HepG2 (cell line): ENCODE measurements around the gene SLC25A1. TPM values are rescaled to one million over a fixed set of nuclear protein-coding genes. Genes with fewer than 3 reads are reported as not detected.

Experiments
- ATAD3A ChIP-seq: sonication (generic); formaldehyde crosslinking; IDR thresholded peaks from 2 replicates; pipeline ENCODE4 v1.4.0; 2020; ENCODE audit warnings: missing genetic modification reagents
- ESRRA ChIP-seq: sonication (generic); formaldehyde crosslinking; IDR thresholded peaks from 2 replicates; pipeline ENCODE4 v1.5.1; 2020; ENCODE audit warnings: mild to moderate bottlenecking, low read depth, missing genetic modification reagents
- HOXA7 ChIP-seq: sonication (generic); formaldehyde crosslinking; IDR thresholded peaks from 2 replicates; pipeline ENCODE4 v1.8.1; 2022; ENCODE audit warnings: mild to moderate bottlenecking, missing genetic modification reagents, moderate library complexity
- NFE2 ChIP-seq: sonication (generic); formaldehyde crosslinking; IDR thresholded peaks from 2 replicates; pipeline ENCODE4 v1.4.0; 2020; ENCODE audit warnings: missing genetic modification reagents
- PCBP1 ChIP-seq: fragments of 200-400 bp; formaldehyde crosslinking; IDR thresholded peaks from 2 replicates; pipeline ENCODE4 v1.6.1; 2017; ENCODE audit warnings: mild to moderate bottlenecking, low read depth, low read length, borderline replicate concordance
- SIX1 ChIP-seq: sonication (generic); formaldehyde crosslinking; IDR thresholded peaks from 2 replicates; pipeline ENCODE4 v1.4.0; 2020; ENCODE audit warnings: missing genetic modification reagents, borderline replicate concordance
- SIX4 ChIP-seq: sonication (generic); formaldehyde crosslinking; IDR thresholded peaks from 2 replicates; pipeline ENCODE4 v1.4.0; 2020; ENCODE audit warnings: missing genetic modification reagents
- SOX13 ChIP-seq, 3 experiments: fragments of 450-650 bp in 1 of 3; sonication (generic) in 1 of 3; formaldehyde crosslinking in 1 of 3; IDR thresholded peaks in 2 of 3; conservative IDR thresholded peaks in 1 of 3; 2 replicates each; pipeline versions ENCODE4 v1.5.0 to v1.6.1; 2016 to 2020; ENCODE audit warnings: antibody characterized with exemption in 1 of 3, mild to moderate bottlenecking in 1 of 3, missing compliant biosample characterization in 1 of 3, missing genetic modification reagents in 1 of 3, moderate library complexity in 1 of 3
- SSRP1 ChIP-seq: IDR thresholded peaks from 2 replicates; pipeline ENCODE4 v1.6.1; 2016; ENCODE audit warnings: control low read depth
- ZBTB7A ChIP-seq: sonication (generic); formaldehyde crosslinking; IDR thresholded peaks from 2 replicates; pipeline ENCODE4 v1.8.0; 2022; ENCODE audit warnings: mild to moderate bottlenecking, missing genetic modification reagents
- ZBTB8A ChIP-seq: sonication (generic); formaldehyde crosslinking; IDR thresholded peaks from 2 replicates; pipeline ENCODE4 v1.4.0; 2020; ENCODE audit warnings: mild to moderate bottlenecking, low read depth, missing genetic modification reagents, borderline replicate concordance
- ZFP41 ChIP-seq: sonication (generic); formaldehyde crosslinking; IDR thresholded peaks from 2 replicates; pipeline ENCODE4 v1.4.0; 2020; ENCODE audit warnings: mild to moderate bottlenecking, missing genetic modification reagents, borderline replicate concordance
- ZNF225 ChIP-seq: sonication (generic); formaldehyde crosslinking; IDR thresholded peaks from 2 replicates; pipeline ENCODE4 v1.4.0; 2020; ENCODE audit warnings: mild to moderate bottlenecking, missing genetic modification reagents
- ZNF660 ChIP-seq: sonication (generic); formaldehyde crosslinking; IDR thresholded peaks from 2 replicates; pipeline ENCODE4 v1.5.1; 2020; ENCODE audit warnings: mild to moderate bottlenecking, low read depth, missing genetic modification reagents, borderline replicate concordance
- ZNF781 ChIP-seq: sonication (generic); formaldehyde crosslinking; IDR thresholded peaks from 2 replicates; pipeline ENCODE4 v1.5.1; 2020; ENCODE audit warnings: borderline replicate concordance, mild to moderate bottlenecking, missing genetic modification reagents; ENCODE audit errors: not compliant biosample characterization
- polyA plus RNA-seq, 8 experiments: library from polyadenylated mRNA; depleted of rRNA in 3 of 8; stranded (reverse) in 7 of 8; unstranded in 1 of 8; fragments of >200 nt; fragmentation: Illumina TruSeq in 4 of 8; extraction: Trizol in 4 of 8; gene quantifications; 2 replicates each; pipeline versions ENCODE4 v1.2.1 to v1.2.3, GENCODE V29; 2011 to 2016; ENCODE audit warnings: low read depth in 4 of 8, missing spikeins in 1 of 8, mixed read lengths in 1 of 8; ENCODE audit not compliant: insufficient read depth in 1 of 8
- total RNA-seq, 5 experiments: library from RNA; depleted of rRNA; stranded (reverse); fragments of >200 nt; fragmentation: Illumina TruSeq; extraction: Trizol; gene quantifications; 2 replicates each; pipeline ENCODE4 v1.2.3, GENCODE V29; 2016; ENCODE audit warnings: low read depth in 1 of 5
- TF ChIP-seq, protein P1 (sequence below), 2 experiments: sonication (generic) in 1 of 2; formaldehyde crosslinking in 1 of 2; IDR thresholded peaks; 2 replicates each; pipeline versions ENCODE4 v1.4.0 to v1.6.1; 2016 to 2020; ENCODE audit warnings: borderline replicate concordance in 1 of 2, low read depth in 1 of 2, mild to moderate bottlenecking in 1 of 2, missing genetic modification reagents in 1 of 2
- TF ChIP-seq, protein P2 (sequence below): sonication (generic); formaldehyde crosslinking; IDR thresholded peaks from 2 replicates; pipeline ENCODE4 v1.4.0; 2020; ENCODE audit warnings: missing genetic modification reagents, mild to moderate bottlenecking, borderline replicate concordance
- TF ChIP-seq, protein P3 (sequence below): sonication (generic); formaldehyde crosslinking; IDR thresholded peaks from 2 replicates; pipeline ENCODE4 v1.4.0; 2020; ENCODE audit warnings: missing genetic modification reagents, borderline replicate concordance
- TF ChIP-seq, protein P4 (sequence below): sonication (generic); formaldehyde crosslinking; IDR thresholded peaks from 2 replicates; pipeline ENCODE4 v1.4.0; 2020; ENCODE audit warnings: mild to moderate bottlenecking, missing genetic modification reagents

Gene SLC25A1
- total and polyA plus RNA-seq, 2 of the 13 experiments (the other 11 are each of a cell fraction or from before 2014, with no cell fraction given) = 49.4 to 161 TPM

GRCh38 chr22:19178065-19178656 is 375 bp downstream of the SLC25A1 start (continued):
- TF ChIP-seq, protein P1, sequence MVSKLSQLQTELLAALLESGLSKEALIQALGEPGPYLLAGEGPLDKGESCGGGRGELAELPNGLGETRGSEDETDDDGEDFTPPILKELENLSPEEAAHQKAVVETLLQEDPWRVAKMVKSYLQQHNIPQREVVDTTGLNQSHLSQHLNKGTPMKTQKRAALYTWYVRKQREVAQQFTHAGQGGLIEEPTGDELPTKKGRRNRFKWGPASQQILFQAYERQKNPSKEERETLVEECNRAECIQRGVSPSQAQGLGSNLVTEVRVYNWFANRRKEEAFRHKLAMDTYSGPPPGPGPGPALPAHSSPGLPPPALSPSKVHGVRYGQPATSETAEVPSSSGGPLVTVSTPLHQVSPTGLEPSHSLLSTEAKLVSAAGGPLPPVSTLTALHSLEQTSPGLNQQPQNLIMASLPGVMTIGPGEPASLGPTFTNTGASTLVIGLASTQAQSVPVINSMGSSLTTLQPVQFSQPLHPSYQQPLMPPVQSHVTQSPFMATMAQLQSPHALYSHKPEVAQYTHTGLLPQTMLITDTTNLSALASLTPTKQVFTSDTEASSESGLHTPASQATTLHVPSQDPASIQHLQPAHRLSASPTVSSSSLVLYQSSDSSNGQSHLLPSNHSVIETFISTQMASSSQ (IDR thresholded peaks at IDR 0.05; ENCODE audit: low read depth) = no peak
- TF ChIP-seq, protein P1 (CRISPR knock-in tag; IDR thresholded peaks at IDR 0.05; ENCODE audit: borderline replicate concordance) = 0 out of 2 replicates have a peak, but pooled peaks have one; percentile 11
- TF ChIP-seq SIX1 (no peak), ZFP41 (CRISPR knock-in tag) (no peak), ZNF781 (no peak), HOXA7 (CRISPR knock-in tag) (no peak), ZBTB7A (CRISPR knock-in tag) (no peak), ZNF225 (CRISPR knock-in tag) (no peak), ESRRA (no peak), SOX13 (IDR thresholded peaks at IDR 0.05) (no peak), SOX13 (CRISPR knock-in tag; conservative IDR thresholded peaks at IDR 0.05 in 1 of 2, IDR thresholded peaks at IDR 0.05 in 1 of 2) (0 out of 4 replicates have a peak, but pooled peaks of 1 of the 2 experiments have one; percentile 5), PCBP1 (0 out of 2 replicates have a peak, but pooled peaks have one; percentile 25), SSRP1 (CRISPR knock-in tag) (no peak), NFE2 (CRISPR knock-in tag) (no peak), ZBTB8A (CRISPR knock-in tag) (0 out of 2 replicates have a peak, but pooled peaks have one; percentile 23), SIX4 (CRISPR knock-in tag) (no peak), ZNF660 (CRISPR knock-in tag) (no peak), ATAD3A (no peak)
- TF ChIP-seq, protein P2, sequence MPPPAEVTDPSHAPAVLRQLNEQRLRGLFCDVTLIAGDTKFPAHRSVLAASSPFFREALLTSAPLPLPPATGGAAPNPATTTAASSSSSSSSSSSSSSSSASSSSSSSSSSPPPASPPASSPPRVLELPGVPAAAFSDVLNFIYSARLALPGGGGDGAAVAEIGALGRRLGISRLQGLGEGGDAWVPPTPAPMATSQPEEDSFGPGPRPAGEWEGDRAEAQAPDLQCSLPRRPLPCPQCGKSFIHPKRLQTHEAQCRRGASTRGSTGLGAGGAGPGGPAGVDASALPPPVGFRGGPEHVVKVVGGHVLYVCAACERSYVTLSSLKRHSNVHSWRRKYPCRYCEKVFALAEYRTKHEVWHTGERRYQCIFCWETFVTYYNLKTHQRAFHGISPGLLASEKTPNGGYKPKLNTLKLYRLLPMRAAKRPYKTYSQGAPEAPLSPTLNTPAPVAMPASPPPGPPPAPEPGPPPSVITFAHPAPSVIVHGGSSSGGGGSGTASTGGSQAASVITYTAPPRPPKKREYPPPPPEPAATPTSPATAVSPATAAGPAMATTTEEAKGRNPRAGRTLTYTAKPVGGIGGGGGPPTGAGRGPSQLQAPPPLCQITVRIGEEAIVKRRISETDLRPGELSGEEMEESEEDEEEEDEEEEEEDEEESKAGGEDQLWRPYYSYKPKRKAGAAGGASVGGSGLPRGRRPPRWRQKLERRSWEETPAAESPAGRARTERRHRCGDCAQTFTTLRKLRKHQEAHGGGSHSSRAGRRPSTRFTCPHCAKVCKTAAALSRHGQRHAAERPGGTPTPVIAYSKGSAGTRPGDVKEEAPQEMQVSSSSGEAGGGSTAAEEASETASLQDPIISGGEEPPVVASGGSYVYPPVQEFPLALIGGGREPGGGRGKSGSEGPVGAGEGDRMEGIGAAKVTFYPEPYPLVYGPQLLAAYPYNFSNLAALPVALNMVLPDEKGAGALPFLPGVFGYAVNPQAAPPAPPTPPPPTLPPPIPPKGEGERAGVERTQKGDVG (CRISPR knock-in tag) = no peak
- TF ChIP-seq, protein P3, sequence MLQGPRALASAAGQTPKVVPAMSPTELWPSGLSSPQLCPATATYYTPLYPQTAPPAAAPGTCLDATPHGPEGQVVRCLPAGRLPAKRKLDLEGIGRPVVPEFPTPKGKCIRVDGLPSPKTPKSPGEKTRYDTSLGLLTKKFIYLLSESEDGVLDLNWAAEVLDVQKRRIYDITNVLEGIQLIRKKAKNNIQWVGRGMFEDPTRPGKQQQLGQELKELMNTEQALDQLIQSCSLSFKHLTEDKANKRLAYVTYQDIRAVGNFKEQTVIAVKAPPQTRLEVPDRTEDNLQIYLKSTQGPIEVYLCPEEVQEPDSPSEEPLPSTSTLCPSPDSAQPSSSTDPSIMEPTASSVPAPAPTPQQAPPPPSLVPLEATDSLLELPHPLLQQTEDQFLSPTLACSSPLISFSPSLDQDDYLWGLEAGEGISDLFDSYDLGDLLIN (CRISPR knock-in tag) = no peak
- TF ChIP-seq, protein P4, sequence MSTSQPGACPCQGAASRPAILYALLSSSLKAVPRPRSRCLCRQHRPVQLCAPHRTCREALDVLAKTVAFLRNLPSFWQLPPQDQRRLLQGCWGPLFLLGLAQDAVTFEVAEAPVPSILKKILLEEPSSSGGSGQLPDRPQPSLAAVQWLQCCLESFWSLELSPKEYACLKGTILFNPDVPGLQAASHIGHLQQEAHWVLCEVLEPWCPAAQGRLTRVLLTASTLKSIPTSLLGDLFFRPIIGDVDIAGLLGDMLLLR (CRISPR knock-in tag) = no peak
